COLO668 (cell line): ENCODE measurements around the gene MTNR1B.

Experiments used
- DNase-seq: peaks from one replicate; lab custom pipeline; 2025; ENCODE audit not compliant: unreplicated experiment; lab: John Stamatoyannopoulos, UW

The MTNR1B gene

GRCh38 chr11:92977401-92977800 is 8.0 kb downstream of the MTNR1B start:
- DNase-seq: no peak

- peak; percentile 64 for DNase-seq
Measured at GRCh38 chr11:92978271-92979111, 9.0 kb downstream of the MTNR1B start.

- DNase-seq: no peak
Measured at GRCh38 chr11:92979176-92979575, 9.7 kb downstream of the MTNR1B start.

GRCh38 chr11:92980312-92980711 is 10.9 kb downstream of the MTNR1B start:
- no peak for DNase-seq

- DNase-seq: no peak
Measured at GRCh38 chr11:92981508-92982043, 12.1 kb downstream of the MTNR1B start.

- DNase-seq: no peak
Measured at GRCh38 chr11:92986585-92986984, 17.1 kb downstream of the MTNR1B start.

- DNase-seq: no peak
Measured at GRCh38 chr11:92993004-92993403, 23.6 kb downstream of the MTNR1B start.

- DNase-seq: no peak
Measured at GRCh38 chr11:93000511-93001476, 31.3 kb downstream of the MTNR1B start.

- no peak for DNase-seq
Measured at GRCh38 chr11:93001806-93002205, 32.4 kb downstream of the MTNR1B start.

- no peak for DNase-seq
Measured at GRCh38 chr11:93002380-93002779, 32.9 kb downstream of the MTNR1B start.

GRCh38 chr11:93005239-93005638 is 35.8 kb downstream of the MTNR1B start:
- peak; percentile 61 for DNase-seq

GRCh38 chr11:93013646-93014045 is 44.2 kb downstream of the MTNR1B start:
- DNase-seq: no peak

- no peak for DNase-seq
Measured at GRCh38 chr11:93016595-93016994, 47.1 kb downstream of the MTNR1B start.

- DNase-seq: no peak
Measured at GRCh38 chr11:93017821-93018690, 48.6 kb downstream of the MTNR1B start.

GRCh38 chr11:93020248-93021046 is 51.0 kb downstream of the MTNR1B start:
- no peak for DNase-seq

- DNase-seq: no peak
Measured at GRCh38 chr11:93024369-93024768, 54.9 kb downstream of the MTNR1B start.

GRCh38 chr11:93025558-93026255 is 56.3 kb downstream of the MTNR1B start:
- no peak for DNase-seq

- DNase-seq: no peak
Measured at GRCh38 chr11:93028960-93029522, 59.6 kb downstream of the MTNR1B start.

GRCh38 chr11:93031386-93031785 is 61.9 kb downstream of the MTNR1B start:
- DNase-seq: no peak
